Osteocyte (in vitro differentiated cells): ENCODE measurements around the gene KMT2D. TPM values are rescaled to one million over a fixed set of nuclear protein-coding genes. Genes with fewer than 3 reads are reported as not detected.
A peak's percentile ranks its signal among the peaks of the same experiment; 100 is the strongest.

Experiments used
- DNase-seq: peaks from one replicate; pipeline ENCODE4 v3.0.0; 2021; ENCODE audit warnings: mixed read lengths; ENCODE audit not compliant: unreplicated experiment; ENCODE audit errors: extremely low spot score
- H3K27ac Mint-ChIP-seq: one replicate; pipeline ENCODE4 v1.8.0; 2021; ENCODE audit warnings: mild to moderate bottlenecking, mixed read lengths; ENCODE audit not compliant: unreplicated experiment
- H3K27me3 Mint-ChIP-seq: one replicate; pipeline ENCODE4 v1.8.0; 2021; ENCODE audit warnings: mixed read lengths; ENCODE audit not compliant: unreplicated experiment
- H3K36me3 Mint-ChIP-seq: one replicate; pipeline ENCODE4 v1.8.0; 2021; ENCODE audit warnings: mixed read lengths; ENCODE audit not compliant: unreplicated experiment
- H3K4me1 Mint-ChIP-seq: one replicate; pipeline ENCODE4 v1.8.0; 2021; ENCODE audit warnings: mixed read lengths; ENCODE audit not compliant: unreplicated experiment
- H3K4me3 Mint-ChIP-seq: one replicate; pipeline ENCODE4 v1.8.0; 2021; ENCODE audit warnings: mild to moderate bottlenecking, moderate library complexity, mixed read lengths; ENCODE audit not compliant: unreplicated experiment
- H3K9me3 Mint-ChIP-seq: one replicate; pipeline ENCODE4 v1.8.0; 2021; ENCODE audit warnings: mixed read lengths; ENCODE audit not compliant: unreplicated experiment
- CTCF ChIP-seq: fragments of 200-600 bp; sonication (generic); IDR thresholded peaks from 2 replicates; pipeline ENCODE4 v1.5.0; 2021; ENCODE audit warnings: antibody characterized with exemption, mild to moderate bottlenecking, moderate library complexity
- total RNA-seq: library from RNA; stranded (reverse); gene quantifications from 2 replicates; pipeline ENCODE4 v1.2.1, GENCODE V29; 2021

Gene KMT2D
- total RNA-seq, 1 donor from 2014 or later = 91.2 TPM

GRCh38 chr12:49019443-49020324, 40.9 kb downstream of the KMT2D start:
- Mint-ChIP-seq H3K4me3 (peak overlapping the region; percentile 64), H3K9me3 (no peaks in the 10 kb centered on the region), H3K4me1 (peaks cover 32% of the 10 kb centered on the region), H3K36me3 (peaks cover 14% of the 10 kb centered on the region), H3K27ac (peak overlapping the region; percentile 100), H3K27me3 (no peaks in the 10 kb centered on the region)
- DNase-seq = no peak
- peak; percentile 37 for TF ChIP-seq CTCF

GRCh38 chr12:49019120-49019430, 41.5 kb downstream of the KMT2D start:
- Mint-ChIP-seq H3K4me3 (peak overlapping the region; percentile 90), H3K27ac (peak overlapping the region; percentile 100), H3K36me3 (peaks cover 12% of the 10 kb centered on the region)

GRCh38 chr12:49018261-49019119, 42.1 kb downstream of the KMT2D start, which contains the start of gene PRKAG1:
PRKAG1 (minus strand) TSS chr12:49018776; CDS start chr12:49018740, 36 bp downstream.
- Mint-ChIP-seq H3K4me3 (peak within 1 kb of the TSS; percentile 90), H3K27me3 (no peaks in the 10 kb centered on the region), H3K9me3 (no peaks in the 10 kb centered on the region), H3K4me1 (peaks cover 32% of the 10 kb centered on the region), H3K27ac (peak within 1 kb of the TSS; percentile 100), H3K36me3 (peaks cover 12% of the 10 kb centered on the region)
- TF ChIP-seq CTCF = peak; percentile 63
- DNase-seq = peak; percentile 98

More at GRCh38 chr12:49019120-49019430, 41.5 kb downstream of the KMT2D start:
- TF ChIP-seq CTCF = no peak
- DNase-seq = no peak
- H3K4me1 Mint-ChIP-seq = peaks cover 32% of the 10 kb centered on the region
- H3K27me3 Mint-ChIP-seq = no peaks in the 10 kb centered on the region
- no peaks in the 10 kb centered on the region for H3K9me3 Mint-ChIP-seq

GRCh38 chr12:49017891-49018260, 42.7 kb downstream of the KMT2D start:
- no peak for DNase-seq
- TF ChIP-seq CTCF = no peak
- H3K36me3 Mint-ChIP-seq = peaks cover 7% of the 10 kb centered on the region

GRCh38 chr12:49015196-49015595, 45.4 kb downstream of the KMT2D start:
- Mint-ChIP-seq H3K4me1 (peaks cover 32% of the 10 kb centered on the region), H3K9me3 (no peaks in the 10 kb centered on the region), H3K27me3 (no peaks in the 10 kb centered on the region), H3K36me3 (peaks cover 11% of the 10 kb centered on the region), H3K27ac (peak overlapping the region; percentile 7), H3K4me3 (no peak overlapping the region)
- no peak for TF ChIP-seq CTCF
- DNase-seq = no peak

More at GRCh38 chr12:49017891-49018260, 42.7 kb downstream of the KMT2D start:
- Mint-ChIP-seq H3K4me1 (peaks cover 32% of the 10 kb centered on the region), H3K27me3 (no peaks in the 10 kb centered on the region), H3K9me3 (no peaks in the 10 kb centered on the region), H3K27ac (peak overlapping the region; percentile 100), H3K4me3 (peak overlapping the region; percentile 90)
